Esophagus squamous epithelium (tissue), 5 donors: ENCODE results near the gene NMT2. TPM values are rescaled to one million over a fixed set of nuclear protein-coding genes. Genes with fewer than 3 reads are reported as not detected.
A peak's percentile ranks its signal among the peaks of the same experiment; 100 is the strongest.

Experiments used
- DNase-seq: peaks from one replicate; lab custom pipeline; 2025; lab: John Stamatoyannopoulos, UW
- H3K27ac ChIP-seq, 4 donors: fragments of 200-600 bp; sonication (generic); one replicate each; pipeline ENCODE4 v1.5.1; 2016 to 2019; ENCODE audit warnings: mild to moderate bottlenecking in 1 of 4
- H3K27me3 ChIP-seq, 4 donors: fragments of 200-600 bp; sonication (generic); 1 replicate in 3 of 4; 2 replicates in 1 of 4; pipeline versions ENCODE4 v1.5.1 to v1.6.0; 2017 to 2021; ENCODE audit warnings: antibody characterized with exemption in 1 of 4
- H3K36me3 ChIP-seq, 3 donors: fragments of 200-600 bp; sonication (generic); one replicate each; pipeline ENCODE4 v1.5.1; 2016 to 2019
- H3K4me1 ChIP-seq, 3 donors: fragments of 200-600 bp; sonication (generic); one replicate each; pipeline ENCODE4 v1.5.1; 2017 to 2019
- H3K4me3 ChIP-seq, 4 donors: fragments of 200-600 bp; sonication (generic); 1 replicate in 3 of 4; 2 replicates in 1 of 4; pipeline ENCODE4 v1.5.1; 2016 to 2019; ENCODE audit warnings: mild to moderate bottlenecking in 2 of 4, moderate library complexity in 1 of 4
- H3K9me3 ChIP-seq, 3 donors: fragments of 200-600 bp; sonication (generic); one replicate each; pipeline ENCODE4 v1.5.1; 2016 to 2019
- POLR2A ChIP-seq, 4 donors: fragments of 450-650 bp; IDR thresholded peaks; one replicate each; pipeline ENCODE4 v1.6.1; 2017; ENCODE audit warnings: antibody characterized with exemption in 4 of 4, mild to moderate bottlenecking in 4 of 4, moderate library complexity in 3 of 4
- WGBS, 2 donors: methylation state at CpG; one replicate each; pipeline ENCODE4 v1.1.5; 2018; 5-methylcytosine and 5-hydroxymethylcytosine counted together
- intact Hi-C: fragments of 100-400 bp; cut with DNase I; formaldehyde crosslinking; loops from one replicate; pipeline ENCODE4 v1.15.0; 2022
- total RNA-seq, 4 donors: library from RNA; depleted of rRNA; stranded (reverse); fragments of >200 nt; gene quantifications; one replicate each; pipeline ENCODE4 v1.1.0, GENCODE V29; 2016
- TF ChIP-seq, protein P1 (sequence below), 6 experiments: fragments of 450-650 bp in 4 of 6; fragments of 200-600 bp in 2 of 6; sonication (generic) in 2 of 6; IDR thresholded peaks; one replicate each; pipeline ENCODE4 v1.5.1; 2016 to 2019; ENCODE audit warnings: antibody characterized with exemption in 6 of 6, mild to moderate bottlenecking in 4 of 6, moderate library complexity in 4 of 6
- donor health status: DM: yes; HTN: yes; CAD: no.

Gene NMT2
- total RNA-seq, 4 donors from 2014 or later = 4.8 to 12.8 (median 7.8) TPM

DNA sequence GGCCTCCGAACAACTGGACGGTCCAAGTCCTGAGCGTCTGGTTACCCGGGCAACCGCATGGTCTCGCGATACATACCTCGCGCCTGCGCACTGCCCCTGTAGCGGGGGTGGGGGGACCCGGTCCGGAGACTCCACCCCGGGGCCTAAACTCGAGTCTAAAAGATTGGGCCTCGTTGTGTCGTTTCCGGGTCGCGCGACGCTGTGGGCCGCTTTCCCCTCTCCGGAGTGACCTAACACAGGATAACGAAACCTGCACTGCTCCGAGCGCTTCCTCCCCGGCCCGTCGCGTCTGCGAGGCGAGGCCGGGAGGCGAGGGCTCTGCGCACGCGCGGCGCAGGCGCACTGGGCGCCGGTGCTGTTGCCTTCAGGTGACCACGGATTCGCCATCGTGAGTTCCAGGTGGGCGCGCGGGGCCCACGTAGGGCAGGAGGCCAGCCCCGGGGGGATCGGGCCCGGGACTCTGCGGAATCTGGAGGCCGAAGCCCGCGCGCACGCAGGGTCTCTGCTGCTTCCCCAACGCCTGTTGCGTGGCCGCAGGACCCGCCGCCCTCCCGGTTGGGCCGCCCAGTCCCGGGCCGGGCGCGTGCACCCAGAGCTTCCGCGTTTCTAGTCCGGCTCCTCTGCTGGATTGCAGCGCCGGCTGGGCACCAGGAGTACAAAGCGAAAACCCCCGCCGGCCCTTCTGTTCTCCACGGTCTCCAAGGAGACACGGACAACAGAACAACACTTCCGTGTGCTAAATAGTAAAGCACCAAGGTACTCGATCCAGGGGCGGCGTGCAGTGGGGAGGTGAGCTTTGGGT is 71.3 kb downstream of the NMT2 start, which contains the start of gene RPP38:
RPP38 (plus strand) TSS at position 345 of the 802 bp plus-strand sequence. CDS start 5,960 bp downstream, outside the sequence.
- peaks cover 0 to 17% (median 3%) of the 10 kb centered on the region in 3 donors for H3K36me3 ChIP-seq
- peak within 1 kb of the TSS; percentile 64 to 99 (median 78) for H3K4me3 ChIP-seq
- 0% methylated on average over 15 to 21 of the region's 84 CpGs for WGBS, 2 donors
- peak within 1 kb of the TSS; percentile 93 to 98 (median 95) for H3K27ac ChIP-seq
- H3K4me1 ChIP-seq = peaks cover 16 to 33% (median 21%) of the 10 kb centered on the region in 3 donors
- no peaks in the 10 kb centered on the region for H3K27me3 ChIP-seq
- peak; percentile 85 for DNase-seq
- TF ChIP-seq POLR2A (IDR thresholded peaks at IDR 0.05) = peak in 2 of 4 donors; percentile 44 to 73
- TF ChIP-seq, protein P1, sequence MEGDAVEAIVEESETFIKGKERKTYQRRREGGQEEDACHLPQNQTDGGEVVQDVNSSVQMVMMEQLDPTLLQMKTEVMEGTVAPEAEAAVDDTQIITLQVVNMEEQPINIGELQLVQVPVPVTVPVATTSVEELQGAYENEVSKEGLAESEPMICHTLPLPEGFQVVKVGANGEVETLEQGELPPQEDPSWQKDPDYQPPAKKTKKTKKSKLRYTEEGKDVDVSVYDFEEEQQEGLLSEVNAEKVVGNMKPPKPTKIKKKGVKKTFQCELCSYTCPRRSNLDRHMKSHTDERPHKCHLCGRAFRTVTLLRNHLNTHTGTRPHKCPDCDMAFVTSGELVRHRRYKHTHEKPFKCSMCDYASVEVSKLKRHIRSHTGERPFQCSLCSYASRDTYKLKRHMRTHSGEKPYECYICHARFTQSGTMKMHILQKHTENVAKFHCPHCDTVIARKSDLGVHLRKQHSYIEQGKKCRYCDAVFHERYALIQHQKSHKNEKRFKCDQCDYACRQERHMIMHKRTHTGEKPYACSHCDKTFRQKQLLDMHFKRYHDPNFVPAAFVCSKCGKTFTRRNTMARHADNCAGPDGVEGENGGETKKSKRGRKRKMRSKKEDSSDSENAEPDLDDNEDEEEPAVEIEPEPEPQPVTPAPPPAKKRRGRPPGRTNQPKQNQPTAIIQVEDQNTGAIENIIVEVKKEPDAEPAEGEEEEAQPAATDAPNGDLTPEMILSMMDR (IDR thresholded peaks at IDR 0.05) = peak in 1 of 6 experiments; percentile 5
- H3K9me3 ChIP-seq = no peaks in the 10 kb centered on the region
- intact Hi-C loops = loop anchor here (10.0 kb wide), 1 partner anchor 142 kb away; the partner anchor contains the start of genes DCLRE1C and MEIG1

DNA sequence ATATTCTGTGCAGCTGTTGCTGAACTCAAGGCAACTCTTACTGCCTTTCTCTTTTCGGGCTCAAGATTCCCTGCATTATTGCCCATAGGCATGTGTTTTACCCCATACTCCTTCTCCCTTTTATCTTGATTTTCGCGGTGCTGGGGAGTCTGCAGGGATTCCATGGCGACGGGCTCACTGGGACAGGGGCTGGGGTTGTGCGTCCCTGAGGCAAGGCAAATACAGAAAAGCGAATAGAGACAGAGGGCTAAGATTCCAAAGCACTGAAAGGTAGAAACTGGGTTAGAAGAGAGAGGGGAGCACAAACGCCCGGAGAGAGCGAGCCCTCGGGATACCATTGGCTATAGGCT is 71.9 kb downstream of the NMT2 start:
- peaks cover 16 to 33% (median 21%) of the 10 kb centered on the region in 3 donors for H3K4me1 ChIP-seq
- H3K9me3 ChIP-seq = no peaks in the 10 kb centered on the region
- intact Hi-C loops = loop anchor here (10.0 kb wide), 1 partner anchor 142 kb away; the partner anchor contains the start of genes DCLRE1C and MEIG1
- peak overlapping the region; percentile 93 to 98 (median 95) for H3K27ac ChIP-seq
- TF ChIP-seq, protein P1 (IDR thresholded peaks at IDR 0.05) = no peak
- TF ChIP-seq POLR2A (IDR thresholded peaks at IDR 0.05) = no peak
- no peak for DNase-seq
- H3K4me3 ChIP-seq = peak overlapping the region; percentile 64 to 99 (median 78)
- 0% methylated on average over 1 to 7 of the region's 11 CpGs for WGBS, 2 donors
- peaks cover 0 to 11% (median 3%) of the 10 kb centered on the region in 3 donors for H3K36me3 ChIP-seq
- H3K27me3 ChIP-seq = no peaks in the 10 kb centered on the region

DNA sequence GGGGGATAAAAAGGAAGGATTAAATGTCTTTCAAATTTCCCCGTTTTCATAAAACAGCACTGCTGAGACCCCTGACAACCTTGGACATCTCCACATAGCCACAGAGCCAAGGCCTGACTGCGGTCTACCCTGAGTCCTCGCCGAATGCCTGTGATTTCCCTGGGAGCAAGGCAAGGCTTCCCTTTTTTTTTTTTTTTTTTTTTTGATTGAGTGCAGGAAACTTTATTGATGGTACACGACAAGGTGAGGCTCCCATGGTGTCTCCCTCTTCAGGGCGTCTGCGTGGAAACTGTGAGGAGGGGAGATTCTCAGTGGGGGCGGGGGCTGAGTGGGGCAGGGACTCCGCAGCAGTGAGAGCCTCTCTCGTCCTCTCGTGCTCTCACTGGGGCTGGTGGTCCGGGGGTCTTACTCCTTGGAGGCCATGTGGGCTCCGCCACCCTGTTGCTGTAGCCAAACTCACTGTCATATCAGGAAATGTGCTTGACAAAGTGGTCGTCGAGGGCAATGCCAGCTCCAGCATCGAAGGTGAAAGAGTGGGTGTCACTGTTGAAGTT is 75.6 kb downstream of the NMT2 start:
- no peaks in the 10 kb centered on the region for H3K27me3 ChIP-seq
- H3K4me3 ChIP-seq = no peak overlapping the region
- H3K9me3 ChIP-seq = no peaks in the 10 kb centered on the region
- no peak overlapping the region for H3K27ac ChIP-seq
- no peaks in the 10 kb centered on the region for H3K36me3 ChIP-seq
- DNase-seq = no peak
- WGBS, 2 donors = 81 to 94% methylated on average over 7 to 11 of the region's 16 CpGs
- intact Hi-C loops = loop anchor here (10.0 kb wide), 1 partner anchor 138 kb away; the partner anchor contains the start of genes DCLRE1C and MEIG1
- TF ChIP-seq, protein P1 (IDR thresholded peaks at IDR 0.05) = no peak
- no peak for TF ChIP-seq POLR2A (IDR thresholded peaks at IDR 0.05)
- H3K4me1 ChIP-seq = peaks cover 3 to 22% (median 11%) of the 10 kb centered on the region in 3 donors

DNA sequence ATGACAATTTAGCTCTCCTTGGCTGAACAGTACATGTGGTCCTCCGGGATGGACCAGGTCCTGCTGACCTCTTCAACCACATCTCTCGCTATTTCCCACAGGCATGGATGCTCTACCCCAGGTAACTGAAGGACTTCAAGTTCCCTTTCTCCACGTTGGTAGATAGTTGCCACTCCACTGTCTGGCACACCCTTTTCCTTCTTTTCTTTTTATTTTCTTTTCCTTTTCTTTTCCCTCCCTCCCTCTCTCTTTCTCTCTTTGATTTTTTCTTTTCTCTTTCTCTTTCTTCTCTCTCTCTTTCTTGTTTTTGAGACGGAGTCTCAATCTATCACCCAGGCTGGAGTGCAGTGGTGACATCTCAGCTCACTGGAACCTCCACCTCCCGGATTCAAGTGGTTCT is 77.1 kb downstream of the NMT2 start:
- Histone ChIP-seq H3K9me3 (no peaks in the 10 kb centered on the region), H3K27ac (no peak overlapping the region), H3K27me3 (no peaks in the 10 kb centered on the region), H3K4me3 (no peak overlapping the region), H3K4me1 (peaks cover 0 to 18% (median 11%) of the 10 kb centered on the region in 3 donors), H3K36me3 (no peaks in the 10 kb centered on the region)
- WGBS, 2 donors = 84% methylated on average over 5 of the region's 5 CpGs
- intact Hi-C loops = loop anchor here (10.0 kb wide), 1 partner anchor 137 kb away; the partner anchor contains the start of genes DCLRE1C and MEIG1
- TF ChIP-seq POLR2A (IDR thresholded peaks at IDR 0.05) = no peak
- TF ChIP-seq, protein P1 (IDR thresholded peaks at IDR 0.05) = no peak
- DNase-seq = no peak
